SK-N-SH treated with all-trans-retinoic acid at 6 μM for 48 hours (cell line): ENCODE results near the gene MAP3K12.
"Not testable (repeated sequence)": the region's sequence is repeated elsewhere in the genome, so short reads cannot be mapped to it uniquely, and the experiment has no call there.

Source experiments
- ARNTL ChIP-seq: fragments of 450-650 bp; formaldehyde crosslinking; IDR thresholded peaks from 2 replicates; pipeline ENCODE4 v1.5.0; 2020; ENCODE audit warnings: low read depth, mild to moderate bottlenecking, moderate library complexity, borderline replicate concordance
- BACH2 ChIP-seq: fragments of 250-450 bp; sonication (Bioruptor Pico); IDR thresholded peaks from 2 replicates; pipeline ENCODE4 v1.9.0; 2021; ENCODE audit warnings: mild to moderate bottlenecking, borderline replicate concordance
- CSDC2 ChIP-seq: fragments of 250-450 bp; sonication (Bioruptor Pico); IDR thresholded peaks from 2 replicates; pipeline ENCODE4 v1.5.0; 2020; ENCODE audit warnings: mild to moderate bottlenecking, moderate library complexity
- GLIS3 ChIP-seq: fragments of 250-450 bp; sonication (Bioruptor Pico); IDR thresholded peaks from 2 replicates; pipeline ENCODE4 v1.5.0; 2020; ENCODE audit warnings: mild to moderate bottlenecking, moderate library complexity
- PPARA ChIP-seq: fragments of 250-450 bp; sonication (Bioruptor Pico); IDR thresholded peaks from 2 replicates; pipeline ENCODE4 v1.5.0; 2020; ENCODE audit warnings: mild to moderate bottlenecking, borderline replicate concordance
- SNAI2 ChIP-seq: fragments of 250-450 bp; sonication (Bioruptor Pico); IDR thresholded peaks from 2 replicates; pipeline ENCODE4 v1.5.0; 2020; ENCODE audit warnings: mild to moderate bottlenecking, moderate library complexity
- TCF4 ChIP-seq: fragments of 250-450 bp; sonication (Bioruptor Pico); IDR thresholded peaks from 2 replicates; pipeline ENCODE4 v1.8.0; 2021; ENCODE audit warnings: mild to moderate bottlenecking, moderate library complexity, borderline replicate concordance
- ZNF70 ChIP-seq: fragments of 450-650 bp; formaldehyde crosslinking; IDR thresholded peaks from 2 replicates; pipeline ENCODE4 v1.5.0; 2020; ENCODE audit warnings: mild to moderate bottlenecking, moderate library complexity
- TF ChIP-seq, protein P1 (sequence below): fragments of 250-450 bp; sonication (Bioruptor Pico); IDR thresholded peaks from 2 replicates; pipeline ENCODE4 v1.5.1; 2021; ENCODE audit warnings: mild to moderate bottlenecking, moderate library complexity
- TF ChIP-seq, protein P2 (sequence below): fragments of 250-450 bp; sonication (Bioruptor Pico); IDR thresholded peaks from 2 replicates; pipeline ENCODE4 v1.5.0; 2020; ENCODE audit warnings: mild to moderate bottlenecking, moderate library complexity
- TF ChIP-seq, protein P3 (sequence below): fragments of 250-450 bp; sonication (Bioruptor Pico); IDR thresholded peaks from 2 replicates; pipeline ENCODE4 v1.5.1; 2020; ENCODE audit warnings: low read depth, mild to moderate bottlenecking, moderate library complexity

DNA sequence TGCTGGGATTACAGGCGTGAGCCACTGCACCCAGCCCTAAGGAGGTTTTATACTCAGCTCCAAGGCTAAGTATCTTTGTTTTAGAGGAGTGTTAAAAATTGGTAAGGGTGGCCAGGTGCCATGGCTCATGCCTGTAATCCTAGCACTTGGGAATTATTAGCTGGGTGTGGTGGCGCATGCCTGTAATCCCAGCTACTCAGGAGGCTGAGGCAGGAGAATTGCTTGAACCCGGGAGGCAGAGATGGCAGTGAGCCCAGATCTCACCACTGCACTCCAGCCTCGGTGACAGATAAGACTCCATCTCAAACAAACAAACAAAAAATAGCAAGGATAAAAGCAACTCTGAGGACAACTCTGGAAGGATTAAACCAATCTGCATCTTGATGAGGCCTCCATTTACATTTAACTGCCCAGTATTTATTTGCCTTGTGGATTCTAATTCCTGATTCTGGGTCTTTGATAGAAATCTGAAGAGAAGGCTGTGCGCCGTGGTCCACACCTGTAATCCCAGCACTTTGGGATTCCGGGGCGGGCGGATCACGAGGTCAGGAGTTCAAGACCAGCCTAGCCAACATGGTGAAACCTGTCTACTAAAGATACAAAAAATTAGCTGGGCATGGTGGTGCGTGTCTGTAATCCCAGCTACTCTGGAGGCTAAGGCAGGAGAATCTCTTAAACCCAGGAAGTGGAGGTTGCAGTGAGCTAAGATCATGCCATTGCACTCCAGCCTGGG is 54.5 kb downstream of the MAP3K12 start:
- not testable (repeated sequence) for TF ChIP-seq TCF4; CSDC2; PPARA (CRISPR knock-in tag); ARNTL; ZNF70 (CRISPR knock-in tag); BACH2; GLIS3 (CRISPR knock-in tag); SNAI2 (CRISPR knock-in tag)
- TF ChIP-seq, protein P1, sequence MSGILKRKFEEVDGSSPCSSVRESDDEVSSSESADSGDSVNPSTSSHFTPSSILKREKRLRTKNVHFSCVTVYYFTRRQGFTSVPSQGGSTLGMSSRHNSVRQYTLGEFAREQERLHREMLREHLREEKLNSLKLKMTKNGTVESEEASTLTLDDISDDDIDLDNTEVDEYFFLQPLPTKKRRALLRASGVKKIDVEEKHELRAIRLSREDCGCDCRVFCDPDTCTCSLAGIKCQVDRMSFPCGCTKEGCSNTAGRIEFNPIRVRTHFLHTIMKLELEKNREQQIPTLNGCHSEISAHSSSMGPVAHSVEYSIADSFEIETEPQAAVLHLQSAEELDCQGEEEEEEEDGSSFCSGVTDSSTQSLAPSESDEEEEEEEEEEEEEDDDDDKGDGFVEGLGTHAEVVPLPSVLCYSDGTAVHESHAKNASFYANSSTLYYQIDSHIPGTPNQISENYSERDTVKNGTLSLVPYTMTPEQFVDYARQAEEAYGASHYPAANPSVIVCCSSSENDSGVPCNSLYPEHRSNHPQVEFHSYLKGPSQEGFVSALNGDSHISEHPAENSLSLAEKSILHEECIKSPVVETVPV = not testable (repeated sequence)
- TF ChIP-seq, protein P2, sequence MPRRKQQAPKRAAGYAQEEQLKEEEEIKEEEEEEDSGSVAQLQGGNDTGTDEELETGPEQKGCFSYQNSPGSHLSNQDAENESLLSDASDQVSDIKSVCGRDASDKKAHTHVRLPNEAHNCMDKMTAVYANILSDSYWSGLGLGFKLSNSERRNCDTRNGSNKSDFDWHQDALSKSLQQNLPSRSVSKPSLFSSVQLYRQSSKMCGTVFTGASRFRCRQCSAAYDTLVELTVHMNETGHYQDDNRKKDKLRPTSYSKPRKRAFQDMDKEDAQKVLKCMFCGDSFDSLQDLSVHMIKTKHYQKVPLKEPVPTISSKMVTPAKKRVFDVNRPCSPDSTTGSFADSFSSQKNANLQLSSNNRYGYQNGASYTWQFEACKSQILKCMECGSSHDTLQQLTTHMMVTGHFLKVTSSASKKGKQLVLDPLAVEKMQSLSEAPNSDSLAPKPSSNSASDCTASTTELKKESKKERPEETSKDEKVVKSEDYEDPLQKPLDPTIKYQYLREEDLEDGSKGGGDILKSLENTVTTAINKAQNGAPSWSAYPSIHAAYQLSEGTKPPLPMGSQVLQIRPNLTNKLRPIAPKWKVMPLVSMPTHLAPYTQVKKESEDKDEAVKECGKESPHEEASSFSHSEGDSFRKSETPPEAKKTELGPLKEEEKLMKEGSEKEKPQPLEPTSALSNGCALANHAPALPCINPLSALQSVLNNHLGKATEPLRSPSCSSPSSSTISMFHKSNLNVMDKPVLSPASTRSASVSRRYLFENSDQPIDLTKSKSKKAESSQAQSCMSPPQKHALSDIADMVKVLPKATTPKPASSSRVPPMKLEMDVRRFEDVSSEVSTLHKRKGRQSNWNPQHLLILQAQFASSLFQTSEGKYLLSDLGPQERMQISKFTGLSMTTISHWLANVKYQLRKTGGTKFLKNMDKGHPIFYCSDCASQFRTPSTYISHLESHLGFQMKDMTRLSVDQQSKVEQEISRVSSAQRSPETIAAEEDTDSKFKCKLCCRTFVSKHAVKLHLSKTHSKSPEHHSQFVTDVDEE (CRISPR knock-in tag) = not testable (repeated sequence)
- TF ChIP-seq, protein P3, sequence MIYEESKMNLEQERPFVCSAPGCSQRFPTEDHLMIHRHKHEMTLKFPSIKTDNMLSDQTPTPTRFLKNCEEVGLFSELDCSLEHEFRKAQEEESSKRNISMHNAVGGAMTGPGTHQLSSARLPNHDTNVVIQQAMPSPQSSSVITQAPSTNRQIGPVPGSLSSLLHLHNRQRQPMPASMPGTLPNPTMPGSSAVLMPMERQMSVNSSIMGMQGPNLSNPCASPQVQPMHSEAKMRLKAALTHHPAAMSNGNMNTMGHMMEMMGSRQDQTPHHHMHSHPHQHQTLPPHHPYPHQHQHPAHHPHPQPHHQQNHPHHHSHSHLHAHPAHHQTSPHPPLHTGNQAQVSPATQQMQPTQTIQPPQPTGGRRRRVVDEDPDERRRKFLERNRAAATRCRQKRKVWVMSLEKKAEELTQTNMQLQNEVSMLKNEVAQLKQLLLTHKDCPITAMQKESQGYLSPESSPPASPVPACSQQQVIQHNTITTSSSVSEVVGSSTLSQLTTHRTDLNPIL (CRISPR knock-in tag) = not testable (repeated sequence)
